Muscle of back (tissue), 11 donors: Measurements from ENCODE around the gene SUMF1. TPM values are rescaled to one million over a fixed set of nuclear protein-coding genes. Genes with fewer than 3 reads are reported as not detected.

ENCODE experiments used
- DNase-seq, 3 donors: peaks; one replicate each; pipeline versions ENCODE4 v3.0.0 to v3.0.0-alpha.2; 2013
- polyA plus RNA-seq, 10 donors: library from polyadenylated mRNA; unstranded; fragments of 120-200 nt; gene quantifications; one replicate each; pipeline ENCODE4 v1.2.1, GENCODE V29; 2013; ENCODE audit not compliant: insufficient read length in 10 of 10

The SUMF1 gene
- polyA plus RNA-seq, 10 donors, result 14.0 to 20.7 (median 16.7) TPM

DNA sequence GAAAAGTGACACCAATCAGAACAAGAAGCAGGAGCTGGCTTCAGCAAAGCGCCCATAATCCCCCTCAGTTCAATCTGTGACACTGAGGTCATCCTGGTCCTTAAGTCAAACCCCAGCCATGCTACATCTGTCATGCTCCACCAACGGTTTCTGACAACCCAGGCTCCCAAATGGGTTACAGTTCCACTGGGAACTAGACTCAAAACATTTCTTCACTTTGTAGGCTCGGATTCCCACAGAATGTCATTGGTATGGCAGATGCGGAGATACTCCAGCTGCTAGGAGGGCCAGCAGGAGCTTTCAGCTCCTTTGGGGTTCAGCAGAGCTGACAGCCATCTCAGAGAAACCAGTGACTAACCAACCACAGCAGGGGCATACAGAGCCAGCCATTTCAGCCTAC is 48.9 kb downstream of the SUMF1 start:
- DNase-seq, result no peak

DNA sequence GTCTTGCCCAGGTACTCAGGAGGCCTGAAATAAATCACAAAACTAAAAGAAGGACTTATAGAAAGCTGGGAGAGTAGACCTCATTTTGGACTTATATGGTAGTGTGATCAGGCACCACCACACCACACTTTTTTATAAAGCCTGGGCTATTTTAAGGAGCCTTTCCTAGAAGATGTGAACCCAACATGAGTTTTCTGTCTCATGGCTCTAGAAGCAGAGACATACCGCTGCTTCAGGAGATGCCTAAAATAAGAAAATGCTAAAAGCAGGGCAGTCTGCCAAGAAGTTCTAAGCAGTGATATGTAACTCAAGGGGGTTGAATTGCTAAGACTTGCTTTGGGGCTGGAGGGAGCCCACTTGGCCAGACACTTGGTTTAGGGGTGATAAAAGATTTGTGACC is 49.6 kb downstream of the SUMF1 start:
- DNase-seq, result peak; percentile 22 to 45 (median 25)

DNA sequence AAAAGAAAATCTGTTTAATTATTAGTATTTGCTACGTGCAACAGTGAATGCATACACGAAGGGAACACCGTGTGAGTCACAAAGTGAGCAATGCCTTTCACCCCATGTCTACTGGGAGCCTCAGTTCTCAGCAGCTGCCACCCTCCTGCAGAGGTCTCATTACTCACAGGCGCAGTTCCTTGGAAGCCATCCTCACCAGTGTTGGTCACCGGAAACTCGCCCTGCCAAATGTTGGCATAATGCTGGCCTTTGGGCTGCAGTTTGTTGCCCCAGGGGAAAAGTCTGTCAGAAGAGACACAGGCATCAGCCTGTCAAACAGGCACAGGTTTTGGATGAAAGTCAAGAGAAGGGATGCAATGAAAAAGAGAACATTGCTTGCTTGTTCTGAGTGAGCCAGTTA is 50.1 kb downstream of the SUMF1 start:
- DNase-seq, result peak in 1 of 3 donors; percentile 23

DNA sequence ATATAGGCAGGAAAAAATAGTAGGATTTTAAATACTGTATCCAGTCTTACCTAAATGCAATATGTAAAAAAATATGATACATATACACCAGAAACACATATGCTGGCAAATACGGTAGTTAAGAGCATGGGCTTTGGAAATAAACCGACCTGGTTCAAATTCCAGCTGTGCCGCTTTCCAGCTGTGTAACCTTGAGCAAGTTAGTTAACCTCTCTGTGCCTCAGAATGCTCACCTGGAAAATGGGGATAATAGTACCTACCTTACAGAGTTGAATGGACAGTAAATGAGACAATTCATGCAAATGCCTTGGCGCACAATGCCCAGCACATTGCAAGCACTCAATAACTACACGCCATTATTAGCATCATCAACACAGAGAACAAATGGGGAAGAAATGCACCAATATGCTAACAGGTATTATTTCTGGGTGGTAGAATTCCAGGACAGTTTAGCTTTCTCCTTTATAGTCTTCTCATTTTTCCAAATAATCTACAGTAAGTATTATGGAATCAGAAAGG is 50.6 kb downstream of the SUMF1 start:
- no peak for DNase-seq

DNA sequence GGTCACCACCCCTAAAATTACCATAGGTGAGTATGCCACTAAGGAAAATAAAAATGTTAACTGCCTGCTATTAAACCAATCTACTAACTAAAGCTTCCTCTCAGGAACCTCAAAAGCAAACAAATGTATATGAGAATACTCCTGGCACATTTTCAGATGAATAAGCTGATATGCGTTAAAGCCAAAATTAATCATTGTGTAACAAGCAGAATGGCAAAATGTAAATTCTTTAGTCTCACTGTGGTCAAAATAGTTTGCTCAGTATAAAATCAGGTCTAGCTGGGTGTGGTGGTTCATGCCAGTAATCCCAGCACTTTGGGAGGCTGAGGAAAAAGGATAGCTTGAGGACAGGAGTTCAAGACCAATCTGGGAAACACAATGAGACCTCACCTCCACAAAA is 53.6 kb downstream of the SUMF1 start:
- no peak for DNase-seq

DNA sequence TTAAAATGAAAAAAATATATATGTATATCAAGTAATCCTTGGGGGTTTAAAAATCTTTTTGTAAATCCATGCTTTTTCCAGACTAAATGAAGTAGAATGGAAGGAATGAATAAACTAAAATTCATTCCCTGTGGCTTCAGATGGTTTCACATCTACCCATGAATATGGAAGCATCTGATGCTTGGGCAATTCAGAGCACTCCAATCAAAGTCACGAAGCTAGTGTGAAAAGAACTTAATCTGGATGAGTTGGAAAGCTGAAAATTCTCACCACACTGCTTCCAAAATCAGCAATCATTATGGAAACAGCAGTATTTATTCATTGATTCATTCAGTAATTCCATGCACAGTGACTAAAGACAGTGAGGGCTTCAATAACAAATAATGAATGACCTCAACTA is 55.2 kb downstream of the SUMF1 start:
- DNase-seq, result no peak

DNA sequence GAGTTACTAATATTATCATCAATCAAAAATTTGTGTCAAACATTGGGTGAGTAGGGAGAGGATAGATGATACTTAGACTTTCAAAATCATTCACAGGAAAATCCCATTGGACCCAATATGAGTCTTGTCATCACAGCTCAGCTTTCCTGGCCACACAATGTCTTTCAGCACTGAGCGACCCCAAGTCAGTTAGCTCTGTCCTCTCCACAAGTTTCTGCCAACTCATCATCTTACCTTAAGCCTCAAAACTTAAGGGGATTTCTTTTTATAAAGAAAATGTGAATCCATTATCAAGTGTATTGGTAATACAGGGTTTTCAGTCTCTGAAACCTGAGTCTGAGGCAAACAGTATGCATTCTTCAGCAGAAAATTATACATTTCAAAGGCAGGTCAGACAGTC is 55.8 kb downstream of the SUMF1 start:
- no peak for DNase-seq

DNA sequence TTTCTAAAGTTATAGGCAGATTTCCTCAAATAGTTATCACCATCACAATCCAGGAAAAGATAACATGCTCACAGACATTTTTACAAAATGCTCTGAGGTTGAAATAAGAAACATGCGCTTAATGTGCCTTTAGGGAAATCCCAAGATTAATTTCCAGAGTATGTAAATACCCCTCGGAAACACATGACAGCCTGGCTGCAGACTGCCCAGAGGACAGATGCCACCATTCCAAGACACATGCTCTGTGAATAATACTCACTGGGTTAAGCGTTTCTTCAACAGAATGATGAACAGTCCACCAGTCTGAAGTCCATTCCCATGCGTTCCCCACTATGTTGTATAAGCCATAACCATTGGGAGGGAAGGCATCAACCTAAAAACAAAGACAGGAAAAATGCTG is 56.5 kb downstream of the SUMF1 start:
- DNase-seq, result no peak

DNA sequence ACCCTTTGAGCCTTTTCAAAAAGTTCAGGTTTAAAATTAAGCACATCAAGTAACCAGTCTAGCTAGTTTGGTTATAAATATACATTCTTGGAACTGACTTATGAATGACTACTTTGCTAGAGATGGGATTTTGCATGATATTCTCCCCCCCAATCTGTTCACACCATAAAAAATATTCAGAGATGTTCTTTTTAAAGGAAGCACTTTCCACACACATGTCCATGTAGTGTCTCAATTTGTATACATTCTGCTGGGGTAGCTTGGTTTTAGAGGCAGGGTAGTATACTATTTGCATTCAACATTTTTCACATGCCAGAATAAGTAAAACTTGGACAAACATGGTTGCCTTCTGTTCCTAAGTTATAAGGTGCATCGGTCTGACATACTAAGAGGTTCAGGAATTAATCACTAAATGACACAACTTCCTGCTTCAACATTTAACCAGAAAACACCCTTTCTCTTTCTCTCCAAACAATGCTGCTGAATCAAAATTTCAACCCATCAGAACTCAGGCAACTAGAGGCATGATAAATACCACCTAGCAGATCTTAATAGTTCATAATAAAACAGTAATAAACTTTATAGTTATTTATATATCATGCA is 57.0 kb downstream of the SUMF1 start:
- no peak for DNase-seq

DNA sequence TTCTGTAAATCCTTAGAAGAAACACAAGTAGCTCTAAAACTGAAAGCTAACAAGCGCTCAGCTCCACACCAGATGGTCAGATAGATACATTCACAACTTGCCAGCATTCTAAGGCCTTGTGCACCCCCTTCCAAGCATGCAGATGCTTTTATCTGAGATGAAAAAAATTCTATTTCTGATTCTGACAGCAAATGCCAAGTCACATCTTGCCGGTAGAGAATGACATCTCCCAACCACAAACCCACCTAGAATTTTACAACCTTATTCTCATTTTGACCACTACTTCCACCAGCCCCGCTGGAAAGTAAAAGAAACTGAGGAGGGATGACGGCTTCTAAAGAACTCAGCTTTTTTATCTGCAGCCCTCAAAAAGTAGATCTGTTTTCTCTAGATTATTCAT is 57.7 kb downstream of the SUMF1 start:
- no peak for DNase-seq

DNA sequence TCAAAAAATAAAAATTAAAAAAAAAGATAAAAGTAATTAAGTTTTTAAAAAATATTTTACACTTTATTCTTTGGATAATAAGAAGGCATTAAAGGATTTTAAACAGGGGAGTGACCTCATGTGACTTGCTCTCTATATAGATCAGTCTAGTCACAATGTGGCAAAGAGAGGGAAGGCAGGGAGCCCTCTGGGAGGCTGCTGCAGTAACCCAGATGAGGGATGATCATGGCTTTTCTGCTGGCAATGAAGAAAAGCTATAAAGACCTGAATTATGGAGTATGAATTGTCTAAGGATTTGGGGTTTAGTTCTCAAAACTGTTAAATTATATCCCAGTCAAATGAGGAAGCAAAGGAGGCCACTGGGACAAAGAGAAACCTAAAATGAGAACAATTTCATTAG is 58.1 kb downstream of the SUMF1 start:
- no peak for DNase-seq

DNA sequence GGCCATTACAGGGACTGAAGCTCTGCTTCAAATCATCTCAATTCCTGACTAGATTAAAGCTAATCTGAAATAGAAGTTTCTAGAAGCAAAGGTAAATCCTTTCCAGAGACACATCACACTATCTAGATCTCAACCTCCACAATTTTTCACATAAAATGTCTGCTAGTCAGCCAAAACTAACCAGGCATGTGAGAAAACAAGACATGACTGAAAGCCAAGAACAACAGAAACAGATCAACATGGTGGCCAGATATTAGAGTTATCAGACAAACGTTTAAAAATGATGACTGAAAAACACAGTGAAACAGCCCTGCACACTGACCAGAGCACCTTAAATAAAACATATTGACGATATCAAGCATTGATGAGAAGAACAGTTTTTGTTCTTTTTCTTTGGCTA is 59.1 kb downstream of the SUMF1 start:
- no peak for DNase-seq

DNA sequence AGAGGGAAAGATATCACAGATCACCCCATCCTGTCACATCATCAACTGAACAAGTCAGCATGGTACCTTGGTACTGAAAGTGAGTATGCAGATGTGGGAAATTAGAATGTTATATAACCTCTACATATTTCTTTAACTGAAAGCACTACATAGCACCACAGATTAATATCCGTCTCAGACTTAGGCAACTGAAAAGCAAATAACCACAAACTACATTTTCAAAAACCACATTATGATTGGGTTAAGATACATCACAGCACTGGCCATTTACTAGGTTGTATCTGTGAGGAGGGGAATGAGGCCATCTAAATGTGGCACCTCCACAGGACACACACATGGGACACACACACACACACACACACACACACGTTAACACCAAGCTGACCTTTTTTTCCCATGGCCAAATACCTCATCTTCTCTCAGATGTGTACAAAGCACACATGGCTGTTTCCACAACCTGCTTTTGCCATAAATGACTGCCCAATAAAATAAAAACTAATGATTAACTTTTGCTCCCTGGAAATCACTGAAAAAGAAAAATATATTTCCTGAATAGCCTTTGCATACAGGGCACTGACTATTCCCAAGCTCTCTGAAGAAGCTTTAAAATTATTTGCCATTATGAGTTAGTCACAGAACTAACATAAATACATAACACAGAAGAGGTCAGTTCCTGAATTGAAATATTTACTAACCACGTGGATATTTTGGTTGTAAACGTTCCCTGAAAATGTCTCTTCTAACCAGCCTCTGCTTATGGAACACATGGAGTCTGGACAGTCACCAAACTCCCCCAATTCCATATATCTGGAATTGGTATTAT is 60.1 kb downstream of the SUMF1 start:
- DNase-seq, result no peak

DNA sequence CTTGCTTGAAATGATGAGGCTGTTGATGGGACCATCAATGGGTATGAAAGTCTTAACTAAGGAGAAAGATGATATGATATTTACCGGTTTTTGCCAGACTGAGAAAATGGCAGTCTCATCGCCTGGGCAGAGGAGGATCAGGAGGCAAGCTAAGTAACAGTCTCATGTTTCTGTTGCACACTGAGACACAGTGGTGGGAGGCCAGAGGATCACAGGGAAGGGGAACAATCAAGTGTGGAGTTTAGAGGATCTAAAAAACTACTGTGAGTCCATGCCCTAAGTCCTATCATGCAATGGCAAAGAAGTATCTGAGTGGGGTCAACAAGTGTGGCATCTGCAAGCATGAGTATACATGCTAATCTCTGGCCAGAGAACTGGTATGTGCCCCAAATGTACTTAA is 62.2 kb downstream of the SUMF1 start:
- no peak for DNase-seq

DNA sequence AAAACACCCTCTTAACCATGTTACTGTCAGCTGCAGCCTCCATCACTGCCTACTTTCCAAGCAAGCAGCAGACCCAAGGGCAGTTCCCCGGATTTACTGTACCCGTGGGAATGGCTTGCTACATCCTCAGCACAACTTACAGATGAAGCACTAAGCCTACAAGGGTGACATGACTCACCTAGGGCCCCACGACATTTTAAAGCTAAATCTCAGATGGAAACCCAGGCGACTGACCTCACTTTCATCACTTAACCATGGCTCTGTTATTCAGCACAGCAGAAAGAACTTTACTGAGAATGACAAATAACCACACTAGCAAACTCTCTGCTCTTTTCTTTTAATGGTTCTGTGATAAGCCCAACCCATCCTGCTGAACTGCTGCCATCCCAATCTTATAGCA is 65.6 kb downstream of the SUMF1 start:
- no peak for DNase-seq

DNA sequence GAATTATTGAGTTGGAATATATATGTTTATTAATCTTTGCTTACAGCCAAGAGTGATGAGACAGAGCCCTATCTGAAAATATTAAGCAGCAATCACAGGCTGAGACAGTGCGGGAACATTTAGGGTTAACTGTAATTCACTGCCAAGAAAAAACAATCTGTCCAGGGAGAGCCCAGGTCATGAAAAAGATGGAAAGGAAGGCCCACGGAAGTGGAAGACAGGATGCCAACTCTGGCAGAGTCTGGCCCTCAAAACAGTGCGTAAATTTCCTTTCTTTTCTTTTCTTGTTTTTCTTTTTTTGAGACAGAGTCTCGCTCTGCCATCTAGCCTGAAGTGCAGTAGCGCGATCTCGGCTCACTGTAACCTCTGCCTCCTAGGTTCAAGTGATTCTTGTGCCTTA is 67.6 kb downstream of the SUMF1 start:
- no peak for DNase-seq

DNA sequence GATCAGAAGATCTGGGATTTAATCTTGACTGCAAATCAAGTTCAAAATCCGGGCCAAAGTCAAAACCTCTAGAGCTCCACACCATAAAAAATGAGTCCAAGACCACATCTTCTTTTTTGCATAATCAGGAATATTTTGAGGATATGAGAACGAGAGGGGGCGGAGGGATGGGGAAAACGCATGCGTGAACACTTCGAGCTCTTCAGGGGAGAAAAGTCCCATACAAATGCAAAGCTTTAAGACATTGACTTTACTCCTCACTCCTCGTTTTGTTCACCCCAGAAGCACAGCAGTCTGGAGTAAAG is 68.2 kb downstream of the SUMF1 start:
- peak in 2 of 3 donors; percentile 27 to 69 for DNase-seq

DNA sequence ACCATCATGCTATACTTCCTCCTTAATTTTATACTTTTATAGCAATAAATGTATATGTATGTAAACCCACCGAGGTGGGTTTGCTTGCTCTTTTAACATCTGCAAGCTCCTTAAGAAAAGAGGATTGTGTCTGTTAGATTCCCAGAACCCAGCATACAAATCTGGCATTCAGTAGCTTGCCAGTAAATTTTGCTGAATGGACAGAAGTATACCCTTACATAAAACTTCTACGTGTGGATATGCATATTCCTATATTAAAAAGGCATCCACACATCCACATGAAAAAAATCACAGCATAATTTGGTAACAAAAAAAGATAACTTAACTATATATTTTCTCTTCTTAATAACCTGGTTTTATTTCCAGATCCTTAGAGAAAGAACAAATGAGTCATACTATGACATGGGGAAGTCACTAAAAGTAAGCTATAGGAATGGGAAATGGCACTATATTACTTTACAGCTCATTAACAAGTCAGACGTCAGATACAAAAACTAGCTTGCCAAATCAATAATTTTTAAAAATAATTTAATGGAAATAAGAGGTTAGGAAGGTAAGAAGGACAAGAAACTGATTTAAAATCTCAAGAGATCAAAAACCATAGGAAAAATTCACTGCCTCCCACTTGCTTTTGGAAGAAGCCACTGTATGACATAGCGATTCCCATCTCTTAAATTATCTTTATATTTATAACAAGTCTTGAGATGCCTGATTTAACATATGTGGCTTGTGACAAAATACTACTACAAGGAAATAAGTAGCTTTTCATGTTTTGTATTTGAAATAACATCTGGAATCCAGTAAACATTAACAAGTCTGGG is 68.7 kb downstream of the SUMF1 start:
- no peak for DNase-seq

DNA sequence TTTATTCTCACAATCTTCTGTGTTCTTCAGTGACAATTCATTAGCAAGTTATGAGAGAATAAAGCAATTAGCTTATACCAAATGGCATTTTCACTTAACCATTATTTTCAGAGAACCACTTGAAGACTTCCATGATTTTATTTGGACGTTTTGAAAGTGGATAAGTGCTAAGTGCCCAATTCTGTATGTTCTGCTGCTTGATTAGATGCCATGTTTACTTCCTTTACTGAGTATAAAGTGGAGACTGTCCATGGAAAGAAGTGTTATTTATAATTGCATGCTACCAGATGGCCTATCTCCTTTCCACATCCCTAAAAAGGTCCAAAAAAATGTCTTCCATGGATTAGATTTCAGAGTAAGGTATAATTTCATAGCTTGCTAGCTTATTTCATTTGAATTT is 69.6 kb downstream of the SUMF1 start:
- no peak for DNase-seq

DNA sequence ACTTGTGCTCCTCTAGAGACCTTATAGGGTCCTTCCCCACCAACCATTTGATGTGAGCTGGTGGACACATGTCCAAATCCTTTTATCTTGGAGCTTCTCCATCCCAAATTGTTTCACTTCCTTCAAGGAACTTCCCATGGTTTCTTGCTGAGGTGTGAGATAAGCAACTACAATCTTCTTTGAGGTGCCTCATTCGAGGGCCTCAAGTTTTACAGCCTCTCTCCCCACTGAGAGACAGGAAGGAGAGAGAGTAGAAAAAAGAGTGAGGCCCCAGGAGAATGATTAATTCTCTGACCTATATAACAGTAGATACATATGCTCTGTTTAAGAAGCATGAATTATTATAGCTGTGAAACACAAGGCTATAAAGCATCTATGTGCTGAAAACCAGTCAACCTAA is 70.5 kb downstream of the SUMF1 start:
- no peak for DNase-seq

DNA sequence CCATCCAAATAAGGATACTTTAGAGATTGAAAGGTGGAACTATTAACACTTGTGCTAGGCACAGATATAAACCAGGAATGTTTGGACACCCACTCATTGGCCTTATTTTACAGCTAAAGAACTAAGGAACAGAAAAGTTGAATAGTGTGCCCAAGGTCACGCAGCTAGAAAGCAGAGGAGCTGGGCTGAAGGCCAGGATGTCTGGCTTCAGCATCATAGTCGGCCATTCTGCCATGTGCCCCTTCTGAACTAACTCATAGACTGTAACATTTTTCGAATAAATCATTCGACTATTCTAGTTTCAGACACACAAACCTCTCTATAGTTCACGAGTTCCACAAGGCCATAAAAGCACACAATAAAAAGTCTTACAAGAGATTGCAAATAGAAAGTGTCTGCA is 71.1 kb downstream of the SUMF1 start:
- DNase-seq, result no peak

DNA sequence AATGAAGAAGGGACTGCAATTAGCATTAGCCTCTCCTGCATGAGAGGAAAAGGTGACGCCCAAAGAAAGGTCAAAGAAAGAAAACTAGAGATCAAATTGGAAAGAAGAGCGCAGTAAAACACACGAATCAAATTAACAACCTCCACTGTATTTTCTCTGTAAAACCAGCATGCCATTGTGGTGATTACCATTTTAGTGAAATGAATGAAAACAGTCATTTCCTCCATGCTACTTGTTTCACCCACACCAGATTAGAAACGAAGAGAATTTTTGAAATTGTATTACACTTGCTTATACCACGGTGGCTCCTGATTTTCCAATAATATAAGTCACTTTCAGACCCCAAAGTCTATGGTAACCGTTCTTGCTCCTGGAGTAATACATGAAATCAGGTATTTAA is 71.6 kb downstream of the SUMF1 start:
- no peak for DNase-seq

DNA sequence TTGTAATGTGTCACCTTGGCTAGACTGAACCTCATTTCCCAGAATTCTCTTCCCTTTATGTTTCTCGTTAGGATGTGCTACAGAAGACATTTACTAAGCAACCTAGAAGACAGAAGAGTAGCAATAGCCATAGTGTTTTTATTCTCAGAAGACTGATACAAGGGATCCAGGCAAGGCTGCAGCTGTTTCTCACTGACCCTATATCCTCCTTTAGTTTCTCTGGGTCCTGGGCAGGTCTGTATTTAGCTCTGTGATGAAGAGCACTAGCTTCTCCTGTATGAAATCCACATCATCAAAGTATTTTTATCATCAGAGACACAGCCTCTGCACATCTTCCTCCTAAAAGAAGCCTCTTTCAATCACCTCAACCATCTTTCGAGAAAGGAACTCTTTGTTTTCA is 72.5 kb downstream of the SUMF1 start:
- DNase-seq, result no peak
